Measurements from ENCODE around the gene PLCD1.

GRCh38 chr3:37993460-37993819, 36.0 kb downstream of the PLCD1 start:
- TF ChIP-seq PATZ1 (CRISPR knock-in tag; IDR thresholded peaks at IDR 0.05; ENCODE audit: borderline replicate concordance) = no peak
- TF ChIP-seq TSHZ2 (CRISPR knock-in tag; IDR thresholded peaks at IDR 0.05) = no peak
- TF ChIP-seq ESRRG (CRISPR knock-in tag; IDR thresholded peaks at IDR 0.05) = no peak
- TF ChIP-seq PPARA (CRISPR knock-in tag; IDR thresholded peaks at IDR 0.05; ENCODE audit: borderline replicate concordance) = no peak

Data from SK-N-SH treated with all-trans-retinoic acid at 6 μM for 48 hours (cell line).